ENCODE measurements around the gene CHAC1.

Gene CHAC1

DNA sequence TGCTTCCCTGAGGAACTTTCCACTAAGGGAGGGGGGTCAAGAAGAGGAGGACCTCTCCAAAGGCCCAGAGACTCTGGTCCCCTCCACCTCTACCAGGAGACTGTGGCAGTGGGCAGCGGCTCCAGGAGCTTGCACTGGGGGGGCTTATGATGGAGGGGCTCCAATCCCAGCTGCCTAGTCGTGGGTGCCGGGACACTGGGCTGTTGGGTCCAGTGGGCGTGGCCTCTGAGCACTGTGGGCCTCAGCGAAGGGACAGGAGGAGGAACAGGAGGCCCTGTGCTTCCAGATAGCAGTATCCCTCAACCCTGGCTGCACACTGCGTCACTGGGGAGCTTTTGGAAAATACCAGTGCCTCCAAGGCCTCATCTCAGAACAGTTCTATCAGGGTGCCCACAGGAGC, 37.6 kb upstream of the CHAC1 start:
- Histone ChIP-seq H3K4me1 (ENCODE audit: low read length) (no peaks in the 10 kb centered on the region), H2AFZ (ENCODE audit: low read length) (no peak overlapping the region), H3K4me3 (ENCODE audit: low read length) (no peak overlapping the region), H3K27me3 (replicated peaks; ENCODE audit: insufficient read depth, low read length) (no peaks in the 10 kb centered on the region), H4K20me1 (ENCODE audit: insufficient read depth, low read length) (no peaks in the 10 kb centered on the region), H3K27ac (ENCODE audit: low read length) (no peak overlapping the region), H3K36me3 (replicated peaks; ENCODE audit: insufficient read depth, low read length) (no peaks in the 10 kb centered on the region), H3K9me3 (replicated peaks; ENCODE audit: insufficient read depth, low read length) (no peaks in the 10 kb centered on the region), H3K9me2 (replicated peaks; ENCODE audit: insufficient read depth, low read length) (no peaks in the 10 kb centered on the region), H3K4me2 (ENCODE audit: low read depth, low read length) (no peak overlapping the region), H3K79me2 (ENCODE audit: low read length) (no peaks in the 10 kb centered on the region), H3K9ac (ENCODE audit: low read length) (no peak overlapping the region), H3F3A (ENCODE audit: insufficient read depth, low read length) (no peaks in the 10 kb centered on the region)
- TF ChIP-seq CTCF (IDR thresholded peaks at IDR 0.05; ENCODE audit: low read length) (no peak), EZH2 (optimal IDR thresholded peaks at IDR 0.05; ENCODE audit: low read depth, low read length) (no peak), EZH2phosphoT487 (IDR thresholded peaks at IDR 0.05; ENCODE audit: low read length) (no peak)
- DNase-seq = no peak

- no peak overlapping the region for H3K4me2 ChIP-seq (ENCODE audit: low read depth, low read length)
- H3K27me3 ChIP-seq (replicated peaks; ENCODE audit: insufficient read depth, low read length) = no peaks in the 10 kb centered on the region
- no peaks in the 10 kb centered on the region for H3K9me3 ChIP-seq (replicated peaks; ENCODE audit: insufficient read depth, low read length)
- TF ChIP-seq CTCF (IDR thresholded peaks at IDR 0.05; ENCODE audit: low read length) = no peak
- TF ChIP-seq EZH2phosphoT487 (IDR thresholded peaks at IDR 0.05; ENCODE audit: low read length) = no peak
- no peak for TF ChIP-seq EZH2 (optimal IDR thresholded peaks at IDR 0.05; ENCODE audit: low read depth, low read length)
- no peaks in the 10 kb centered on the region for H3K36me3 ChIP-seq (replicated peaks; ENCODE audit: insufficient read depth, low read length)
- no peak overlapping the region for H3K9ac ChIP-seq (ENCODE audit: low read length)
- H3F3A ChIP-seq (ENCODE audit: insufficient read depth, low read length) = no peaks in the 10 kb centered on the region
- H3K9me2 ChIP-seq (replicated peaks; ENCODE audit: insufficient read depth, low read length) = no peaks in the 10 kb centered on the region
- no peaks in the 10 kb centered on the region for H3K4me1 ChIP-seq (ENCODE audit: low read length)
- no peak for DNase-seq
- H3K79me2 ChIP-seq (ENCODE audit: low read length) = no peaks in the 10 kb centered on the region
- no peak overlapping the region for H3K4me3 ChIP-seq (ENCODE audit: low read length)
- H2AFZ ChIP-seq (ENCODE audit: low read length) = no peak overlapping the region
- no peak overlapping the region for H3K27ac ChIP-seq (ENCODE audit: low read length)
- no peaks in the 10 kb centered on the region for H4K20me1 ChIP-seq (ENCODE audit: insufficient read depth, low read length)
Measured at GRCh38 chr15:40917585-40917984, 35.7 kb upstream of the CHAC1 start.

DNA sequence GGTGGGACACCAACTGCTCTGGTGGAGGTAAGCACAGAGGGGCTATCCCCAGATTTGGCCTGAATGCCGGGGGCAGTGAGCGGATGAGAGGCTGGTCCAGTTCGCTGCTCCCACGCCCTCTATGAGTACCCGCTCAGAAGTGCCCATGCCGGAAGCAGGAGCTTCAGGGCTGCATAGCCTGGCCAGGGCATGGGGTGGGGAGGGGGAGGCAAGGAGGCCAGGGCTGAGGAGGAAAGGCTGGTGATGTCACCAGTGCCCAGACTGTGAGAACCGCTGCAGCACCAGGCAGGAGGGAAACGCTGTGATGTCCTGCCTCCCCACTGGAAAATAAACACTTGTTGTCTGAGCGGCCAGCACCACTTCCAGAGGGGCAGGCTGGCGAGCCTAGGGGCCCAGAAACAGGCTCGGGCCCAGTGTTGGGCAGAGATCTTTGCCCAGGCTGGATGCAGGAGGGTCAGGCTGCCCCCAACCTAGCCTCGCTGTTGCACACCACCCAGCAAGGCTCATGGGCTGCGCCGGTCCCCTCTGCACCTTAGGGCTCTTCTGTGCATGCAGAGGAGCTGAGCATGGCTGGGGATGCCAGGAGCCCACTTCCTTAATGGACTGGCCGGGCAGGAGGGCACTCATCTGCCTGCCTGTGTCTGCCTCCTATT, 35.0 kb upstream of the CHAC1 start:
- Histone ChIP-seq H3F3A (ENCODE audit: insufficient read depth, low read length) (no peaks in the 10 kb centered on the region), H3K27me3 (replicated peaks; ENCODE audit: insufficient read depth, low read length) (no peaks in the 10 kb centered on the region), H3K9me2 (replicated peaks; ENCODE audit: insufficient read depth, low read length) (no peaks in the 10 kb centered on the region), H3K79me2 (ENCODE audit: low read length) (no peaks in the 10 kb centered on the region), H3K9me3 (replicated peaks; ENCODE audit: insufficient read depth, low read length) (no peaks in the 10 kb centered on the region), H3K36me3 (replicated peaks; ENCODE audit: insufficient read depth, low read length) (no peaks in the 10 kb centered on the region), H3K27ac (ENCODE audit: low read length) (no peak overlapping the region), H3K9ac (ENCODE audit: low read length) (no peak overlapping the region), H3K4me2 (ENCODE audit: low read depth, low read length) (no peak overlapping the region), H3K4me1 (ENCODE audit: low read length) (no peaks in the 10 kb centered on the region), H2AFZ (ENCODE audit: low read length) (no peak overlapping the region), H3K4me3 (ENCODE audit: low read length) (no peak overlapping the region), H4K20me1 (ENCODE audit: insufficient read depth, low read length) (no peaks in the 10 kb centered on the region)
- DNase-seq = no peak
- no peak for TF ChIP-seq EZH2 (optimal IDR thresholded peaks at IDR 0.05; ENCODE audit: low read depth, low read length)
- TF ChIP-seq EZH2phosphoT487 (IDR thresholded peaks at IDR 0.05; ENCODE audit: low read length) = no peak
- TF ChIP-seq CTCF (IDR thresholded peaks at IDR 0.05; ENCODE audit: low read length) = no peak
